Measurements from ENCODE around the gene SORCS2.

The SORCS2 gene

GRCh38 chr4:7222521-7222920 lies 30.2 kb downstream of the SORCS2 start:
- no peak for DNase-seq (ENCODE audit: low read depth)

DNA sequence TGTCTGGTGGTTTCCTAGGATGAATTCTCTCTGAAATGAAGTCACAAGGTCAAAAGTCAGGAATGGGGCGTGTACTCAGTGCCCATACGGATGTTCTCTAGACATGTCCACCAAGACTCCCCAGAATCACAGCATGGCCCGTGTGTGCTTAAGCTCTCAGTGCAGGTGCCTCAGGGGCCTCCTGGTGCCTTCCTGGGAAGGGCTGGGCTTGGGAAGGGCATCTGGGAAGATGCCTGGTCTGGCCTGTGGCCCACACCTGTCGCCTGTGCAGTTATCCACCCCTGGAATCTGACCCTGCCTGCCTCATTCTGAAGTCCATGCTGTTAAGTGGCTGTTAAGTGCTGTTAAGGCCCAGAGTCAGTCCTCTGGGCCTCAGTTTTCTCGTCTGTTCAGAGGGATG lies 31.2 kb downstream of the SORCS2 start:
- DNase-seq (ENCODE audit: low read depth), result no peak

GRCh38 chr4:7224001-7224400 lies 31.7 kb downstream of the SORCS2 start:
- DNase-seq (ENCODE audit: low read depth), result no peak

DNA sequence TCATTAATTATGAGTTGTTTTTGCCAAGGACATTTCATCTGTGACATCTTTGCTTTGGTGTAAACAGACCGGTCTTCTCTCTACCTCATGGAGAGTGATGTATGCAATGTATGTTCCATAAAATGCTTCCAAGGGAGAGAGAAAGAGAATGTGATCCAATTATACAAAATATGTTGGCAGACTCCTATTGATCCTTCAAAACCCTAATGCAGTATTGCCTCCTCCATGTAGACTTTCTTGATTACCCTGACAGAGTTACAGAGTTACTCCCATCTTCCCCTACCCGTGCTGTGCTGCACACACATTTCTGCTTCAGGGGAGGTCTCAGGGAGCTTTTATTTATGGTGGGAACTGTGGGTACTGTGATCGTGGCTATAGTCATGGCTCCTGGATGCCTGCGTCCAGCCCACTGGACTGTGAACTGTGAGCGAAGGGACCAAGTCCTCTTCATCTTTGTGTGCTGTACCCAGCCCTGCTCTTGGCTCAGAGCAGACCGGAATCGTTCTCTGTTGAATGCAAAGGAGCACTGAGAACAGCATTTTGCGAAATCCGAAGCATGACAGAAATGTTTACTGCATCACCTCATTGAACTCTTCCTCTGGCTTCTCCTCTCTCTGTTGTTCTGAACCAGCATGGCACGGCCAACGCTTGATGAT lies 32.7 kb downstream of the SORCS2 start:
- DNase-seq (ENCODE audit: low read depth), result no peak

DNA sequence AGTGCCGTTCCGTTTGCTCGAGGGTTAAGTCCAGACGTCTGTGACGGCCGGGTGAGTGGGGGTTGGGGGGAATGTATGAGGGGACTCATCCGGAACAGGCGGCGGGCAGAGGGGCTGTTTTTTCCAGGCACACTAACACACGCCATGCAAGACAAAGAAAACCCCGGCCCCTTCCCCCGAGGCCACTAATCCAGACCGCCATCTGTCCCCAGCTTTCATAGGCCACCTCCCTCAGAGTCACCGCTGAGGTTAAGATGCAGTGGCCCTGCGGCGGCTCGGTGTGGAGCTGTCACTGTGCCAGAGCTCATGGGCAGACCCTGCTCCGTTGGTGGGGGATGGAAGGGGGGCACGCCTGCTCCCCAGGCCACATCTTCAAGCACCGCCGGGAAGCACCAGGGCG lies 34.1 kb downstream of the SORCS2 start:
- no peak for DNase-seq (ENCODE audit: low read depth)

DNA sequence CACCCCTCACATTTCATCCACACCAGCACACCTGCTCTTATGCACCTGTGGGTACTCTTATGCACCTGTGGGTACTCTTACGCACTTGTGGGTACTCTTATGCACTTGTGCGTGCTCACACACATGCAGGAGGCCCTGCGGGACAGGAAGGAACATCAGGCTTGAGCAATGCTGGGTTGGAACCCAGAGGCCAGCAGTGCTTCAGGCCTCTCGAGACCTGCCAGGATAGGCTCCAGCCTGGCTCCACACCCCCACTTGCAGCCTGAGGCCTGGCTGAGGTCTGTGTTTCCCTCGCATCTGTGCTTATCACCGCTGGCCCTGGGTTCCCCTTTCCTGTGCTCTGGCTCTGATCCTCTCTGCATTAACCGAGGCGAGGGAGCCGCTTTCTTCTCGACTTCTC lies 34.7 kb downstream of the SORCS2 start:
- DNase-seq (ENCODE audit: low read depth), result no peak

DNA sequence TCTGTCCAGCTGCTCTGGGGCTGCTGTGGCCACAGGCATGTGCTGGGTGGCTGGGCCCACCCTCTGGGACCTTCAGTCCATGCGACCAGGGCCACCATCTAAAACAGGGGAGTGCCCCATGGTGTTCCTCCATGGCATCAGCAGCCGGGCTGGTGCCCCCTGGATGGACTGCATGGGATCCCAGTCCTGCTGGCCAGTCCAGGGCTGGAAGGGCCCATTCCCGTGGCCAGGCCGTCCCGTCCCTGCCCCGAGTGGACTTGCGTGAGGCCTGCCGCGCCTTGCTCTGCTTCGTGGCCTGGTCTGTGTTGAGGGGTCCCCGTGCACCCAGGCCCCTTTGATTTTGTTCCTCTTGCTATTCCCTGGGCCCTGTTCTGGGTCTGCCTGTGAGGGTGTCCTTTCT lies 36.4 kb downstream of the SORCS2 start:
- no peak for DNase-seq (ENCODE audit: low read depth)

GRCh38 chr4:7232061-7232650 lies 39.8 kb downstream of the SORCS2 start:
- DNase-seq (ENCODE audit: low read depth), result no peak

DNA sequence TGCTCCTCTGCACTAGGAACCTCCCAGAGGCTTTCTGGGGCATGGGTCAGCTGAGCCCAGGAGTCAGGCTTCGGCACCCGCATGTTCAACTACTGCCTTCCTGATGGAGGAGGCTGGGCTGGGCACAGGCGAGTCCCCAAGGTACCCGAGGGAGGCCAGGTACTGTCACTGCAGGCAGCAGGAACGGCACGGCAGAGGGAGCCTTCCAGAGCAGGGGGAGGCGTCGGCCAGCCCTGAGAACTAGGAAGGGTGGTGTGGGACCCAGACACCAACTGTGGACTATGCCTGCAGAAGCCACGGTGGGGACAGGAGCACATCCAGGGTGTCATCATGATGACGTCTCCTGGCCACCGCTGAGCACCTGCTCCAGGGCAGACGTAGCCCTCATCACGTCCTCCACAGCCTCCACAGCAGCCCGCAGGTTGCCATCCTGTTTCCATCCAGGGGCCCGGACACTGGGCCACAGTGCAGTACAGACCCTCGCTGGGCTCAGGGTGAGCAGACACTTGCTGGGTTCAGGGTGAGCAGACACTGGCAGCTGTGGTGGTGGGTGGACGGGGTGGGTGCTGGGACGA lies 40.8 kb downstream of the SORCS2 start:
- no peak for DNase-seq (ENCODE audit: low read depth)

DNA sequence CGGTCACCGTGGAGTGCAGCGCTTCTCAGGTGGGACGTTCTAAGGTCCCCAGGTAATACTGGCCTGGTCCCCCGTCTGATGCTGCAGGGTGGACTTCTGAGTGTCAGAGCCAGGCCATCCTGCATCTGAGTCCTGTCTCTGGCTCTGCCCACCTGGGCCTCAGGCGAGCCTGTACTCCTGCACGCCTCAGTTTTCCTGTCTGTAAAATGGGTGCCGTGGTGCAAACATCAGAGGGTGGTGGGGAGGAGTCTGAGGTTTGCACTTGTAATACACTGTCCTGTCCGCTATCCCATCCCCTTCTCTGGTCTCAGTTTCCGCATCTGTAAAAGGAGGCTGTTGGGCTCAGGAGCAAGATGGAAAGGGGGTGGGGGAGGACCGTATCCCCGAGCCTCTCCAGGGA lies 41.3 kb downstream of the SORCS2 start:
- DNase-seq (ENCODE audit: low read depth), result no peak

DNA sequence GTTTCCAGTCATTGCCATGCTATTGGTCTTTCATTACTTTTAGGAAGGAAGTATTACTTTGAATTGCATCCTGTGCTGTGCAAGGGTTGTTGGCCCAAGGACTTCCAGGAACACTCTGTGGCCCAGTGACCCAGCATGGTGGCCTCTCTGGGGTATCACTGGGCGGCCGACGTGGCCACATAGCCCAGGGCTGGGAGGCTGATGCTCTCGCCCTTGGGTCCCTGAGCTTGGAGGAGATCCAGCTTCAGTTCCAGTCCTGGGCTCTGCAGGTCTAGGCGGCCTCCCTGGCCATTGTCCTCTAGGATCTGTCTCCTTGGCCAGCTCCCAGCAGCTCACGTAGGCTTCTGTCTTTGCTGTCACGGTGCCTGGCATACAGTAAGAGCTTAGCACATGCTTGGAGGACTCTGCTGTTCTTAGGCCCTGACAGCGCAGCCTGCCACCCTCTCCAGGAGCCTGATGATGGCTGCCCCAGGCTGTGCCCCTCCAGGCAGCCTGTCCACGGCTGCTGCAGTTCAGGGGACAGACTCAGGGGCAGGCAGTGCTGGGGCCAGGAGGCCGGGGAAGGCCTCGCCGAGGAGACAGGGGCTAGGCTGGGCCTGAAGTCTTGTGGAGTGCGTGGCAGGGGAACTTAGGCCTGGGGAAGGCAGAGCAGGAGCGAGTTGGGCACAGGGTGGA lies 42.2 kb downstream of the SORCS2 start:
- no peak for DNase-seq (ENCODE audit: low read depth)

GRCh38 chr4:7235030-7235380 lies 42.7 kb downstream of the SORCS2 start:
- no peak for DNase-seq (ENCODE audit: low read depth)

DNA sequence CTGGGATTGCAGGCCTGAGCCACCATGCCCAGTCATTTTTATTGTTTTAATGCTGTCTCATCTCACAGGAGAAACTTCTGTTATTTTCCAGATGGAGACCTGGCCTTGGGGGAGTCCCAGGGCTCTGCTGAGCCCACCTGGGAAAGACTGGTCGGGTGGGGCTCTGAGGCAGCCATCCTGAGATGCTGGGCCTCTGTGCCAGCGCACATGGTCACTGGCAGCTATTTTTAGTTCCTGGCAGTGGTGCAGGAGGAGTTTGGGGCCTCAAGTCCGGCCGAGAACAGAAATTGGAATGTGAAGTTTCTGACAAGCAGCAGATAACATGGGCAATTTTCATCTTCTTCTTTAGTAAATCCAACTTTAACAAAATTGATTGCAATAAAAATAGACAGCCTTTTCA lies 44.5 kb downstream of the SORCS2 start:
- DNase-seq (ENCODE audit: low read depth), result no peak

DNA sequence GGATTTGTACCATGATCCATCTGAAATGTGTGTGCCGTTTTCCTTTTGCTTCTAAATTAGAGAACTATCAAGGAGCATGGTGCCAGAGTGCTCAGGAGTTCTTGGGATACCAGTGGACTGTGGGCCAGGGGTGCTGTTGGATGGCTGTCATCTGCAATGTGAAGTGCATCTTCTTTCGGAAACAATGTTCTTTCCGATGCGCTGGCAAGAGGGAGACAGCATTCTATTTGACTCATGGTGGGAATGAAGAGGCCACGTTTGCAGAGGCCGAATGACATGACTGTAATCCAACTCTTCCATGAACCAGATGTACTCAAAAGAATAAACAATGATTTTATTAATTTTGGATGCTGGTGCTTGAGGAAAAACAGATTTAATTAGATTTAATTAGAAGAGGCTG lies 45.5 kb downstream of the SORCS2 start:
- no peak for DNase-seq (ENCODE audit: low read depth)

GRCh38 chr4:7238300-7238960 lies 46.1 kb downstream of the SORCS2 start:
- peak; percentile 2 for DNase-seq (ENCODE audit: low read depth)

GRCh38 chr4:7239101-7239820 lies 46.9 kb downstream of the SORCS2 start:
- no peak for DNase-seq (ENCODE audit: low read depth)

DNA sequence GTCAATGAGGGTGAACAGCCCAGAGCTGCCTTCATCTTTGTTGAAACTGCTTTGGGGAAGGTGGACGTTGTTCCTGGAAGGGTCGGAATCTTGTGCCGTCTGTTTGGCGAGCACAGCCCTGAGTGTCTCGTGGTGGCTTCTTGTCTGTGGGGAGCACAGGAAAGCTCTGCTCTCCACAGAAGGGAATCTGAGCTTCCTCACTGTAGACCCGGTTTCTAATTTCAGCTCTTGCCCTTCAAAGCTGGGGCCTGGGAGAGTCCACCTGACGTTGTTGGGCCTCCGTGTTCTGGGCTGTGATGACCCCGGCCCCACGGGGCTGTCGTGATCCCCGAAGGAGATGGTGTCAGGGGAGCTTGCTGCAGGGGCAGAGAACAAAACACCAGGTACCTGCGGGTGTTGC lies 47.5 kb downstream of the SORCS2 start:
- no peak for DNase-seq (ENCODE audit: low read depth)

DNA sequence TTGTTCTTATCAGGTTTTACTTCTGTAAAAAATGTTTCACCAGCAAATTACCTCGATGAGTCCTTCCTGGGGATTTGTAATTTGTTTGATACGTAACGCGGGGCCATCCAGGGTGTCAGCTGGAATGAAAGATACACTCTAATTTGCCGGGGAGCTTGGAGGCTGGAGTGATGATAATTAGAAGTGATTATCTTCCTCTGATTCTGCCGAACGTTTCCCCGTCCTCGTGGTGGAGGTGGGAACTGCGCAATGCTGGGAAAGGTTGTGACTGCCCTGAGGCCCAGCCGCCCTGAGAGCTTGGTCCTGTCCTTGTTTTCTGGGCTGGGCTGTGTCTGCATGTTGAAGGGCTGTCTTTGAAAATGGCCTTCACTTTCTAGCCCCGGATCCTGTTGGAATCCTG lies 48.0 kb downstream of the SORCS2 start:
- DNase-seq (ENCODE audit: low read depth), result no peak

DNA sequence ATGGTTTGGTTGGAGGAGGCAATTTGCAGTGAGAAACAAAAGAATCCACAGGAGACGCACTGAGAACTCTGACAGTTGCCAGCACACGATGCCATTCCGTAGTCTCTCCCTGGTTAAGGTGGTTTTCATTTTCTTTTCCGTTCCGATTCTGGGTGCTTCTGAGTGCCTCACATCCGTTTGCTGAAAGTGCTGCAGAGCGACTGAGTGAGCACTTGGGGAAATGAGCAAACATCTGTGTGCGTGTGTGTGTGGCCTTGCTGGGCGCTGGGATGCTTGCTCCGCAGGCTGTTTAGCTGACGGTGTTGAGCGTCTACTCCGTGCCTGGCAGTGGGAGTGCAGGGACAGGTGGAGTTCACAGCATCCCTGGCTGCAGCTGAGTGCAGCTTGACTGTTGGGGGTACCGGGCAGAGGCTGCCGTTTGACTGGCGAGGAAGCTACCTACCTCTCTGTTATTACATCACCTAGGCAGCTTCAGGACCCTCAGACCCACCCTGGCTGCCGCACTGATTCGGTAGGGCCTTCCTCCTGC lies 49.3 kb downstream of the SORCS2 start:
- no peak for DNase-seq (ENCODE audit: low read depth)

- DNase-seq (ENCODE audit: low read depth), result no peak
Observed at GRCh38 chr4:7242766-7243165, 50.4 kb downstream of the SORCS2 start.

DNA sequence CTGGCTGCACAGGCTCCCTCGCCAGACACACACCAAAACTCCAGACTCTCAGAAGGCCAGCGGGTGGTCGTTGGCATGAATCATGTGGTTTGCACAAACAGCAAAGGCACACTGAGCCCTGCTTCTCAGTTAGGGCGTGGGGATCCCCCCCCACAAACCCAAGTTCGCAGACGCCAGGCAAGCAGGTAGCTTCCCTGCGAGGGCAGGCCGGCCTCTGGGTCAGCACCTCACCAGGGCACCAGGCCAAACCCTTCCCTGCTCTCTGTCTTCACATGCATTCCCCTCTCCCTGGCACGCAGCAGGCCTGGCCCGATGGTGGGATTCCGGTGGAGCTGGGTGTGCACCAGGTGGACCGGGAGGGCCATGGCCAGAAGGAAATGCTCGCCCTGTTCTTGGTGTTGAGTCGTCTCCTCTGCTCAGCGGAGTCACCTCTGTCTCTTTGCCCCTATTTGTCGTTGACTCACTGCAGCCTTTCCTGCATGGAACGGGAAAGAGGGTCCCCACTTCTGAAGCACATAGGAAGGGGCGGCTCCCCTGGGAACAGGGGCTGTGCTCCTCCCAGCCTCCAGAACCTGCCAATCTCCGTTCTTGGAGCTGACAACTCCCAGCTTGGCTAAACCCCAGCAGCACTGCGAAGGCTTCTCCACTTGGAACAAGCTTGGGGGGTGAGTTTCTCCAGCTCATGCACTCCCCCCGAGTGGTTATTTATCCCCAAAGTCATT lies 51.4 kb downstream of the SORCS2 start:
- DNase-seq (ENCODE audit: low read depth), result no peak
